HG03558 (cell line): ENCODE measurements around the gene CRADD.
"Not testable (repeated sequence)": the region's sequence is repeated elsewhere in the genome, so short reads cannot be mapped to it uniquely, and the experiment has no call there.

ENCODE experiments used
- ATAC-seq: cut with Tn5 transposase; IDR thresholded peaks from one replicate; pipeline ENCODE4 v1.9.1; 2021; ENCODE audit warnings: moderate number of reproducible peaks; ENCODE audit not compliant: unreplicated experiment; ENCODE audit errors: extremely low read depth

The CRADD gene

DNA sequence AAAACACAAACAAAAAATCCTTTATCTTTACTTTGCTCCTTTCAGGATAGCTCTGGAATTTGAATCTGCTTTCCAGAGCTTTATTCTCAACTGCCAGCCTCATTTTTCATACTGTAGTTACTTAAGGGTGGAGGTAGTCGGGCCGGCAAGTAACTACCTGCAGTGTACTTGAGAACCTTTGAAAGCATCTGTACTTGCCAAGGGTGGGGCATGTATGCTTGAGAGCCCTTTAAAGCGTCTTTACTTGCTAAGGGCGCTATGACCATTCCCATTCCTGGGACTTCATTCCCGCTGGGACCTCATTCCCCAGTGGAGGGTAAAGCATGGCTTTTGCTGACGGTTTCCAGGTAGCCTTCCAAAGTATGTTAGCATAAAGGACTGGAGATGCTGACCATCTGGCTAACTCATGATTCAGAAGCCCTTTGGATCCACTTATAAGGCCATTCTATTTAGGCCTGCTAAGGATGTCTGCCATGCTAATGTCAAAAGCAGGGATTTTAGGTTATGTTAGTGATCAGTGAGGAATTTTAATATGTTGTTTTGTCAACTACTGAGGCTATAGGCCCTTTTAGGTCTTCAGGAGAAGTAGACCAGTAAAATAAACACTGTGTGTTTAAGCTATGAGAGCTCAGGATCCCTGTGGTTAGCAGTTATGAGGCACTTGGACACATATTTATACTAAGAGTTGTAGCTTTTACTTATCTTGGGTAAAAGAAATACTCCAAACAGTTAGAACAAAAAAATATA lies 74.9 kb downstream of the CRADD start:
- no peak for ATAC-seq

- no peak for ATAC-seq
These were observed 76.1 kb downstream of the CRADD start for GRCh38 chr12:93753285-93753684.

DNA sequence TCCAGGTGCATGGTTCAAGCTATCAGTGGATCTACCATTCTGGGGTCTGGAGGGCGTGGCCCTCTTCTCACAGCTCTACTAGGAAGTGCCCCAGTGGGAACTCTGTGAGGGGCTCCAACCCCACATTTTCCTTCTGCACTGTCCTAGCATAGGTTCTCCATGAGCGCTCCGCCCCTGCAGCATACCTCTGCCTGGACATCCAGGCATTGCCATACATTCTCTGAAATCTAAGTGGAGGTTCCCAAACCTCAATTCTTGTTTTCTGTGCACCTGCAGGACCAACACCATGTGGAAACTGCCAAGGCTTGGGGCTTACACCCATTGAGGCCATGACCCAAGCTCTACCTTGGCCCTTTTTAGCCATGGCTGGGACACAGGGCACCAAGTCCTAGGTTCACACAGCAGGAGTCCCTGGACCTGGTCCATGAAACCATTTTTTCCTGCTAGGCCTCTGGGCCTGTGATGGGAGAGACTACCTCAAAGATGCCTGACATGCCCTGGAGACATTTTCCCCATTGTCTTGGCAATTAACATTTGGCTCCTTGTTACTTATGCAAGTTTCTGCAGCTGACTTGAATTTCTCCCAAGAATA lies 76.8 kb downstream of the CRADD start:
- no peak for ATAC-seq

- not testable (repeated sequence) for ATAC-seq
These were observed 77.7 kb downstream of the CRADD start for GRCh38 chr12:93754859-93755258.

DNA sequence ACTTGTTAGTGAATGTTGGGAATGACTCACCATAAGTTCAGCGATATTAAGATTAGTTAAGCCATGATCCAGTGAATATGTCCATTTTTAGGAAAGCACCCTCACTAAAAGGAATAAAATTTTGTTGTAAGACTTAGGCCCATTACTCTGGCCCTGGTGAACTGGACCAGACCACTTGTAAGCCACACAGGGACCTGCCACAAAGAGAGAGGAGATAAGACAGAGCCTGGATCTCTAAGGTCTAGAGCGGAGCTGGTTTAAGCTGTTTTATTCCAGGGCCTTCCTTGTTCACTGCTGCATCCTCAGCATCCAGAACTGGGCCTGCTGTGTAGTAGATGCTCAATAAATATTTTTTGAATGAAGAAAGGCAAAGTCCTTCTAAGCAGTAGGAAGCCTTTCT lies 79.1 kb downstream of the CRADD start:
- ATAC-seq = no peak

DNA sequence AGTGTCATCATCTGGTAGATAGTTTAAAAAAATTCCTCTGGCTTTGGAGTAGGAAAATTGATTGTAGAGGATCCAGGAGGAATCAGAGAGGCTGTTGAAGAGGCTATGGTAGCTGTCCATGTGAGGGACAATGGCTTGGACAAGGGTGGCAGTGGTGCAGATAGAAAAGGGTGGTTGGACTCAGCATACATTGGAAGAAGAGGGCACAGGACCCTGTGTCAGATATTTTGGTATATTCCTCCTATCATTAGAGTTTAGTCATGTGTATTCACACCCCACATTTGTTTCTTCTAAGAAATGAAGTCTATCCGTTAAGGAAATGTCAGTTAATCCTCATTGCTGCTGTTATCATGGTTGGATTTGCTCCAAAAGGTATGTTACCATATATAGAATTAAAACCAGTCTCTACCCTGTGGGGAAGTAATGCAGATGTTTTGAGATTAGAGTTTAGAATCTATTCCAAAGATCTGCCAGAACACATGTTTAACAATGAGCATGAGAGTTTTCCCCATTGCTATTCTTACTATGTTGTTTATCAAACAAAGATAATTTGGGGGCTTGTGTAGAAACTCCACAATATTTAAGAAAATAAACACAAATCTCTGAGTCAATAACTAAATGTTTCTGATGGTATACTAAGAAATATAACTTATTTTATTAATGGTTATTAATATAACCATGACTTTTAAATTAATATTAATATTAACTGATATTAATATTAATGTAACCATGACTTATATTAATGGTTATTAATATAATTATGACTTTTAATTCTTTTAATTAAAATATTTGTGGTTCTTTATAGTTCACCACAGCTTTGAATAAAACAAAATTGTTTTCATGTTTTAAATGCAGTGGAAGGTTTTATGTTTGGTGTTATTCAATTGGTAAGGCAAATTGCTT lies 80.9 kb downstream of the CRADD start:
- ATAC-seq = no peak

- ATAC-seq = no peak
These were observed 81.7 kb downstream of the CRADD start for GRCh38 chr12:93758801-93759373.

- no peak for ATAC-seq
These were observed 82.4 kb downstream of the CRADD start for GRCh38 chr12:93759512-93760081.

DNA sequence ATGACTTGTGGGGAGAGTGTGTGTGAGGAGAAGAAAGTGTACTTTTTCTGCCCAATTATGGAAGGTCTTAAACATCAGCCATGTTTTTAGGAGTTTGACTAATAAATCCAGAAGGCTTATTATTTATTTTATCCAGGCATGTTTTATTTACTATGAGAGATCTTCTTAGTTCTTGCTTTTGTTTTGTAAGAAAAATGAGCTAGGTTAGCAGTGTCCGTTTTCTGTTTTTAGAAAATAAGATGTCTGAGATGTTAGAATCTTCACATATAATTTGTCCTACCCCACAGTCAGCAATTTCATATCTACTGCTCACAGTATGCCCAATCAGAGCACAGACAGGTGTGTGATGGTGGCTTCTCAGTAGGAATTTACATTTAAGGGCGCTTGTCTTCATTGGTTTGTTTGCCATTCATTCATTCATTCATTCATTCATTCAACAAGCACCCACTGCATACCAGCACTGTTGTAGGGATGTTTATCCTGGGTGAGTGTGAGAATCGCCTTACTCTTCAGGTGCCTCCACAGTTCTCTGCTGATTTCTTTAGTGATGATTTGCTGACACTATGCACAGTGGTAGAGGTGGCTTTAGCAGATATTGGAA lies 83.2 kb downstream of the CRADD start:
- ATAC-seq = no peak

GRCh38 chr12:93762059-93762719 lies 85.0 kb downstream of the CRADD start:
- ATAC-seq = no peak

DNA sequence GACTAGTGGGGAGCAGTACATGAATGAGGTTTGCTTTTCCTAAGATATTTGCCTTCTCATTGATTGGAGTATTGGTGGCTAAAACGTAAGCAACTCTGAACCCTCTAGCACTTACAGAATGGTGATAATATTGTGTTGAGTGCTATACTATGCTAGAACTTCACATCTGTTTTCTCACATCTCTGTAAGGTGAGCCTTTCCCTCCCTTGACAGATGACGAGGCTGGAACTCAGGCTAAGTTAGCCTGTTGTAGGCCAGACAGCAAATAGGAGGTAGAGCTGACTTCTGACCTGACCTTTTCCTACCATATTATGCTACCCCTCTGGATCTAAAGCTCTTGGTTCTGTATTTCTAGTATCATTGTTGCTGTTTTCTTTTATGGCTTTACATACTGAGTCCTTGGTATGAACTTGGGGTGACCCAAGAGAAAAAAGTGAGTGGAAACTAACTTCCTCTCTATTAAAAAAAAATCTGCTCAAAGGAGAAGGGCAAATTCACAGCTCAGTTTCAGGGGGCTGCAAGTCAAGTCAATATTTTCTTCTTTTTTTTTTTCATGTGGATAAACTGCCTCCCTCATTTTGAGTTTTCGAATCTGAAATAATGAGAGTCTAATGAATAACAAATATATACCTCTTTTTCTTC lies 85.9 kb downstream of the CRADD start:
- ATAC-seq = no peak

GRCh38 chr12:93763746-93764147 lies 86.6 kb downstream of the CRADD start:
- no peak for ATAC-seq

DNA sequence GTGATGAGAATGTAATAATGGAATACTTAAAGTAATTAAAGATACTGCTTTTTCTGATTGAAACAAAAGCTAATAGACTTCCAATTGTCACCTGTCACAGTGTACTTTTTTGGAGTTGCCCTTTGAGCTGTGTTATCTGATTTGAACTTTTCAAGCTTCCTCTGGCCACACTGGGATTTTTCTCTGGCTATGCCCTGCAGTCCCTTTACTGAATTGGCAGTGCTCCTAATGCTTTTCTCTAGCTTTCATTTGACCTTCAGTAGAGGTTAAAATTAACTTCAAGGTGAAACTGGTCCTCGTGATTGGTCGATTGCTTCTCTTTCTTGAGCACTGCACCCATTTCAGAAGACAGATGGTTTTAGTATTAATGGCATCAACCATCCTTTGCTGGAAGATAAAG lies 89.2 kb downstream of the CRADD start:
- ATAC-seq = no peak

- ATAC-seq = no peak
These were observed 89.8 kb downstream of the CRADD start for GRCh38 chr12:93766796-93767523.

DNA sequence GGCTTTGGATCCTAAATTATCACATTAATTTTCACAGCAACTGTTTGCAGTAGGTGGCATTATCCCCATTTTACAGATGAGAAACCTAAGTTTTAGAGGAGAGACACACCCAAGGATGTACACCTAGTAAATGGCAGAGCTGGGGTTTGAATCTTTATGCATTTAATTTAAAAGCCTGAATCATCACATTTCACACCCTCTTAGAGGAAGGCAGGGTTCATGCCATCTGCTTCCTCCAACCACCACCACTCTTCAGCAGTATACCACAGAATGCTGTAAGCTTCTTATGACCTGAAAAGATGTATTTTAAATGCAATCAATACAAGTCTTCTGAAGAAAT lies 90.3 kb downstream of the CRADD start:
- ATAC-seq = no peak

GRCh38 chr12:93772003-93772700 lies 95.0 kb downstream of the CRADD start:
- ATAC-seq = no peak

GRCh38 chr12:93773122-93773871 lies 96.1 kb downstream of the CRADD start:
- ATAC-seq = no peak
